ENCODE data around the gene FUOM. TPM values are rescaled to one million over a fixed set of nuclear protein-coding genes. Genes with fewer than 3 reads are reported as not detected.

FUOM gene
- total and polyA plus RNA-seq, 2 of the 4 experiments (the other 2 are of a cell fraction), result 26.3 to 52.8 TPM

DNA sequence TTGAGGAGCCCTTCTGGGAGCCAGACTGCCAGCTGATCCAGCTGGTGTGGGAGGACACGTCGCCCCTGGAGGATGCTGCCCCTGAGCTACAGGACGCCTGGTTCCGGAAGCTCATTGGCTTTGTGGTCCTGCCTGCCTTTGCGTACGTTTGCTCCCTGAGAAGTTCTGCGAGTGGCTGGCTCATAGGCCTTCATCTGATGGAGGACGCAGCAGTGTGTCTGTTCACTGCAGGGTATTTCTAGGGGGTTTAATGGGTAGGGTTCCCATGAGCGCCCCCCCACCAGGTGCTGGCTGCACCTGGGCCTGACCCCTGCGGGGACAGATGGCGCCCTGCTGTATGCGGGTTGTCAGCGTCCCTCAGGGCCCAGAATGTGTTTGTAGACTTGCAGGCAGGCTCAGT is 26.3 kb upstream of the FUOM start:
- POLR2A ChIA-PET (ENCODE audit: unreplicated experiment), result no interaction called here
- in situ Hi-C loops (cut with MboI; ENCODE audit: low sequenced_read_pairs) (no loop called here), intact Hi-C loops (cut with micrococcal nuclease) (no loop called here), dilution Hi-C loops (cut with HindIII; ENCODE audit: low sequenced_read_pairs, unreplicated experiment) (no loop called here)
- H2BK120ac ChIP-seq (ENCODE audit: low read depth, low read length), result no peak overlapping the region
- H2BK15ac ChIP-seq (ENCODE audit: low read depth, low read length), result no peak overlapping the region
- H4K5ac ChIP-seq (ENCODE audit: low read depth, low read length), result no peak overlapping the region
- H2AK5ac ChIP-seq (ENCODE audit: low read depth, low read length), result no peak overlapping the region
- no peak overlapping the region for H3K14ac ChIP-seq (replicated peaks; ENCODE audit: low read depth, low read length)
- H3K36me3 ChIP-seq (ENCODE audit: control insufficient read depth, insufficient read depth, low read length), result peaks cover 7% of the 10 kb centered on the region
- peaks cover 8% of the 10 kb centered on the region; the same call in 1 of the 2 replicates for H3K9me1 ChIP-seq (ENCODE audit: insufficient read depth, low read length)
- no peak overlapping the region for H3K4ac ChIP-seq (ENCODE audit: low read depth, low read length)
- peaks cover 0 to 10% of the 10 kb centered on the region in 2 experiments; a peak in 3 of 4 replicates for H3K79me1 ChIP-seq (ENCODE audit: low read depth in 1 of 2, low read length in 2 of 2)
- H3K56ac ChIP-seq (ENCODE audit: extremely low read depth, insufficient read depth, low read length), result no peak overlapping the region
- no peaks in the 10 kb centered on the region for H4K20me1 ChIP-seq (ENCODE audit: insufficient read depth, low read length)
- no peak overlapping the region for H3K4me2 ChIP-seq (ENCODE audit: low read depth, low read length)
- no peak overlapping the region for H2BK5ac ChIP-seq (ENCODE audit: low read depth, low read length, poor library complexity, severe bottlenecking)
- H3K9me3 ChIP-seq (ENCODE audit: control insufficient read depth, insufficient read depth, low read length), result no peaks in the 10 kb centered on the region
- BruUV-seq (replicated peaks), result no TSS peak
- H3K23ac ChIP-seq (ENCODE audit: low read depth, low read length), result no peak overlapping the region
- 86% methylated on average over 10 of the region's 13 CpGs; no CpG with 5 or more reads in 1 of the 2 experiments for WGBS, 2 experiments (ENCODE audit: extremely low coverage in 2 of 2, insufficient read length in 1 of 2)
- H4K91ac ChIP-seq (ENCODE audit: insufficient read depth, low read depth, low read length), result no peak overlapping the region
- H3K27ac ChIP-seq (ENCODE audit: insufficient read depth, low read length), result no peak overlapping the region
- CTCF ChIA-PET, result interaction anchor here (0.6 kb wide), 1 partner anchor 22 kb away, joined by 4 read pairs; no protein-coding TSS in a partner anchor
- no peak overlapping the region for H2AK9ac ChIP-seq (replicated peaks; ENCODE audit: low read depth, low read length, poor library complexity)
- H3K4me1 ChIP-seq (ENCODE audit: control insufficient read depth, insufficient read depth, low read length), result peaks cover 3% of the 10 kb centered on the region; the same call in 1 of the 2 replicates
- no peak for DNase-seq
- H3K9ac ChIP-seq (ENCODE audit: low read depth, low read length), result no peak overlapping the region
- no peak overlapping the region for H3K4me3 ChIP-seq (ENCODE audit: insufficient read depth, low read depth, low read length)
- ATAC-seq (ENCODE audit: low read depth), result no peak
- H3K27me3 ChIP-seq (ENCODE audit: control insufficient read depth, insufficient read depth, low read length), result no peaks in the 10 kb centered on the region
- H3K18ac ChIP-seq (ENCODE audit: low read depth, low read length), result no peak overlapping the region
- no peak overlapping the region for H4K8ac ChIP-seq (ENCODE audit: low read depth in 2 of 2, low read length in 2 of 2)
- TF ChIP-seq RCOR1 (IDR thresholded peaks at IDR 0.05; ENCODE audit: insufficient replicate concordance, low read length), result no peak
- TF ChIP-seq SMC3 (IDR thresholded peaks at IDR 0.05; ENCODE audit: low read depth, low read length), result no peak
- TF ChIP-seq, protein P1, sequence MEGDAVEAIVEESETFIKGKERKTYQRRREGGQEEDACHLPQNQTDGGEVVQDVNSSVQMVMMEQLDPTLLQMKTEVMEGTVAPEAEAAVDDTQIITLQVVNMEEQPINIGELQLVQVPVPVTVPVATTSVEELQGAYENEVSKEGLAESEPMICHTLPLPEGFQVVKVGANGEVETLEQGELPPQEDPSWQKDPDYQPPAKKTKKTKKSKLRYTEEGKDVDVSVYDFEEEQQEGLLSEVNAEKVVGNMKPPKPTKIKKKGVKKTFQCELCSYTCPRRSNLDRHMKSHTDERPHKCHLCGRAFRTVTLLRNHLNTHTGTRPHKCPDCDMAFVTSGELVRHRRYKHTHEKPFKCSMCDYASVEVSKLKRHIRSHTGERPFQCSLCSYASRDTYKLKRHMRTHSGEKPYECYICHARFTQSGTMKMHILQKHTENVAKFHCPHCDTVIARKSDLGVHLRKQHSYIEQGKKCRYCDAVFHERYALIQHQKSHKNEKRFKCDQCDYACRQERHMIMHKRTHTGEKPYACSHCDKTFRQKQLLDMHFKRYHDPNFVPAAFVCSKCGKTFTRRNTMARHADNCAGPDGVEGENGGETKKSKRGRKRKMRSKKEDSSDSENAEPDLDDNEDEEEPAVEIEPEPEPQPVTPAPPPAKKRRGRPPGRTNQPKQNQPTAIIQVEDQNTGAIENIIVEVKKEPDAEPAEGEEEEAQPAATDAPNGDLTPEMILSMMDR (conservative IDR thresholded peaks at IDR 0.05; ENCODE audit: low read depth, low read length), result no peak
- no peak for TF ChIP-seq BHLHE40 (IDR thresholded peaks at IDR 0.05; ENCODE audit: low read depth, low read length)
- TF ChIP-seq FOS (IDR thresholded peaks at IDR 0.05; ENCODE audit: low read depth, low read length), result no peak
- TF ChIP-seq, protein P2, sequence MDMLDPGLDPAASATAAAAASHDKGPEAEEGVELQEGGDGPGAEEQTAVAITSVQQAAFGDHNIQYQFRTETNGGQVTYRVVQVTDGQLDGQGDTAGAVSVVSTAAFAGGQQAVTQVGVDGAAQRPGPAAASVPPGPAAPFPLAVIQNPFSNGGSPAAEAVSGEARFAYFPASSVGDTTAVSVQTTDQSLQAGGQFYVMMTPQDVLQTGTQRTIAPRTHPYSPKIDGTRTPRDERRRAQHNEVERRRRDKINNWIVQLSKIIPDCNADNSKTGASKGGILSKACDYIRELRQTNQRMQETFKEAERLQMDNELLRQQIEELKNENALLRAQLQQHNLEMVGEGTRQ (IDR thresholded peaks at IDR 0.05; ENCODE audit: low read depth, low read length), result no peak
- TF ChIP-seq, protein P3, sequence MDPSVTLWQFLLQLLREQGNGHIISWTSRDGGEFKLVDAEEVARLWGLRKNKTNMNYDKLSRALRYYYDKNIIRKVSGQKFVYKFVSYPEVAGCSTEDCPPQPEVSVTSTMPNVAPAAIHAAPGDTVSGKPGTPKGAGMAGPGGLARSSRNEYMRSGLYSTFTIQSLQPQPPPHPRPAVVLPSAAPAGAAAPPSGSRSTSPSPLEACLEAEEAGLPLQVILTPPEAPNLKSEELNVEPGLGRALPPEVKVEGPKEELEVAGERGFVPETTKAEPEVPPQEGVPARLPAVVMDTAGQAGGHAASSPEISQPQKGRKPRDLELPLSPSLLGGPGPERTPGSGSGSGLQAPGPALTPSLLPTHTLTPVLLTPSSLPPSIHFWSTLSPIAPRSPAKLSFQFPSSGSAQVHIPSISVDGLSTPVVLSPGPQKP (IDR thresholded peaks at IDR 0.05; ENCODE audit: borderline replicate concordance, low read depth, low read length), result no peak
- no peak for TF ChIP-seq CEBPB (IDR thresholded peaks at IDR 0.05; ENCODE audit: low read depth, low read length)
- no peak for TF ChIP-seq NFE2L2 (IDR thresholded peaks at IDR 0.05; ENCODE audit: low read depth, low read length)
- TF ChIP-seq POLR2A (IDR thresholded peaks at IDR 0.05; ENCODE audit: low read depth, low read length), result no peak
- no peak for TF ChIP-seq MAFK (IDR thresholded peaks at IDR 0.05; ENCODE audit: low read depth, low read length)
- H2BK20ac ChIP-seq (ENCODE audit: low read depth, low read length), result no peak overlapping the region
- no peak overlapping the region for H2AFZ ChIP-seq (replicated peaks; ENCODE audit: low read length, poor library complexity)
